GM12878 (cell line): ENCODE results near the gene KIAA1217. TPM values are rescaled to one million over a fixed set of nuclear protein-coding genes. Genes with fewer than 3 reads are reported as not detected.

Source experiments
- ATAC-seq: fragments of 200-7000 bp; cut with Tn5 transposase; 3 replicates; pipeline ENCODE4 v1.9.1; 2020; ENCODE audit warnings: mild to moderate bottlenecking, moderate library complexity
- BruUV-seq: library from RNA; stranded (reverse); fragments of 400-500 nt; replicated peaks from 2 replicates; lab custom pipeline; 2021; lab: Mats Ljungman, UMichigan
- CTCF ChIA-PET: fragments of 300-600 bp; sonication (Branson Sonifier 250); formaldehyde crosslinking; extraction: SDS; loops from one replicate; lab custom pipeline; 2021; ENCODE audit warnings: inconsistent platforms; lab: Yijun Ruan, JAX
- POLR2A ChIA-PET: fragments of 350-600 bp; formaldehyde crosslinking; extraction: SDS; loops from one replicate; lab custom pipeline; 2021; ENCODE audit warnings: inconsistent platforms; lab: Charles Lee
- RAD21 ChIA-PET: fragments of 300-600 bp; sonication (Branson Sonifier 250); formaldehyde crosslinking; loops from one replicate; lab custom pipeline; 2023; ENCODE audit warnings: antibody characterized with exemption; ENCODE audit not compliant: unreplicated experiment; lab: Charles Lee
- SMC1A ChIA-PET: fragments of 300-600 bp; sonication (Branson Sonifier 250); formaldehyde crosslinking; loops from one replicate; lab custom pipeline; 2023; ENCODE audit not compliant: unreplicated experiment, uncharacterized antibody; lab: Charles Lee
- DNase-seq: peaks from one replicate; pipeline ENCODE4 v3.0.0-alpha.2; 2011; ENCODE audit warnings: low read depth, low spot score
- FAIRE-seq: peaks from 3 replicates; lab custom pipeline; 2011; peaks lifted over from hg19 to GRCh38; lab: Jason Lieb, UNC
- H2AFZ ChIP-seq: 2 replicates; pipeline ENCODE4 v1.6.0; 2011; ENCODE audit warnings: low read depth, low read length, control low read depth; ENCODE audit not compliant: control insufficient read depth
- H3K27ac ChIP-seq: 2 replicates; pipeline ENCODE4 v1.5.1; 2011; ENCODE audit warnings: control low read depth; ENCODE audit not compliant: control insufficient read depth, insufficient read depth
- H3K27me3 ChIP-seq, 2 experiments: replicated peaks in 1 of 2; 2 replicates each; pipeline versions ENCODE4 v1.6.0 to v1.6.1; 2011; ENCODE audit warnings: low read length in 1 of 2; ENCODE audit not compliant: control insufficient read depth in 2 of 2, insufficient read depth in 2 of 2
- H3K36me3 ChIP-seq, 2 experiments: 2 replicates each; pipeline ENCODE4 v1.5.1; 2011; ENCODE audit warnings: low read length in 1 of 2; ENCODE audit not compliant: control insufficient read depth in 2 of 2, insufficient read depth in 2 of 2
- H3K4me1 ChIP-seq: 2 replicates; pipeline ENCODE4 v1.6.1; 2011; ENCODE audit warnings: mild to moderate bottlenecking, low read length, moderate library complexity, mixed read lengths; ENCODE audit not compliant: control insufficient read depth, insufficient read depth
- H3K4me2 ChIP-seq: 2 replicates; pipeline ENCODE4 v1.6.0; 2011; ENCODE audit warnings: control low read depth; ENCODE audit not compliant: control insufficient read depth, insufficient read depth
- H3K4me3 ChIP-seq: fragments of 200-600 bp; sonication (generic); 2 replicates; pipeline ENCODE4 v1.5.1; 2016
- H3K79me2 ChIP-seq: 2 replicates; pipeline ENCODE4 v1.6.0; 2011; ENCODE audit warnings: low read length; ENCODE audit not compliant: control insufficient read depth, insufficient read depth
- H3K9ac ChIP-seq: 2 replicates; pipeline ENCODE4 v1.8.0; 2011; ENCODE audit warnings: low read length, control low read depth, mixed read lengths; ENCODE audit not compliant: control insufficient read depth, insufficient read depth
- H3K9me3 ChIP-seq: replicated peaks from 3 replicates; pipeline ENCODE4 v1.5.1; 2011; ENCODE audit warnings: mild to moderate bottlenecking, low read length; ENCODE audit not compliant: control insufficient read depth, insufficient read depth
- H4K20me1 ChIP-seq: 2 replicates; pipeline ENCODE4 v1.6.0; 2011; ENCODE audit not compliant: control insufficient read depth, insufficient read depth
- HCFC1 ChIP-seq: fragments of 150-350 bp; IDR thresholded peaks from 2 replicates; pipeline ENCODE4 v1.6.1; 2014; ENCODE audit warnings: low read length
- JUND ChIP-seq: IDR thresholded peaks from 2 replicates; pipeline ENCODE4 v1.6.1; 2012; ENCODE audit warnings: low read depth, mild to moderate bottlenecking, low read length, improper control_type of control experiment, moderate library complexity
- RUNX3 ChIP-seq: IDR thresholded peaks from 2 replicates; pipeline ENCODE4 v1.6.1; 2012; ENCODE audit warnings: low read length, inconsistent platforms
- SMARCA5 ChIP-seq: fragments of 450-650 bp; IDR thresholded peaks from 2 replicates; pipeline ENCODE4 v1.6.1; 2017; ENCODE audit warnings: mild to moderate bottlenecking
- SUZ12 ChIP-seq: fragments of 200-600 bp; sonication (generic); IDR thresholded peaks from one replicate; pipeline ENCODE4 v1.6.1; 2018; ENCODE audit warnings: antibody characterized with exemption, mild to moderate bottlenecking; ENCODE audit not compliant: unreplicated experiment
- WGBS: methylation state at CpG from one replicate; pipeline ENCODE4 v1.1.6; 2016; ENCODE audit warnings: low lambda C conversion rate; ENCODE audit not compliant: insufficient replicate concordance, insufficient coverage; ENCODE audit errors: missing lambda C conversion rate; 5-methylcytosine and 5-hydroxymethylcytosine counted together
- in situ Hi-C: fragments of 300-500 bp; cut with MboI; formaldehyde crosslinking; loops from 9 replicates; pipeline ENCODE4 v1.14.3; 2018; ENCODE audit warnings: mixed read lengths
- intact Hi-C: fragments of 100-400 bp; cut with micrococcal nuclease; formaldehyde crosslinking; loops from one replicate; pipeline ENCODE4 v1.14.2; 2022; ENCODE audit not compliant: unreplicated experiment
- polyA plus RNA-seq, 11 experiments: library from polyadenylated mRNA; depleted of rRNA in 4 of 11; unstranded in 6 of 11; stranded (reverse) in 5 of 11; fragments of >200 nt; fragmentation: Nextera tagmentation in 4 of 11; fragmentation: Illumina TruSeq in 1 of 11; extraction: Ambion mirVana in 4 of 11; extraction: Trizol in 1 of 11; gene quantifications; 1 replicate in 1 of 11; 2 replicates in 10 of 11; pipeline versions ENCODE4 v1.2.1 to v1.2.3, GENCODE V29; 2011 to 2016; ENCODE audit warnings: inconsistent platforms in 2 of 11, missing spikeins in 2 of 11, low read depth in 1 of 11
- total RNA-seq, 4 experiments: library from RNA; depleted of rRNA in 3 of 4; stranded (reverse); fragments of >200 nt in 3 of 4; fragmentation: Illumina TruSeq in 1 of 4; extraction: Trizol in 1 of 4; gene quantifications; 2 replicates each; pipeline versions ENCODE4 v1.2.1 to v1.2.3, GENCODE V29; 2013 to 2021
- TF ChIP-seq, protein P1 (sequence below): fragments of 450-650 bp; formaldehyde crosslinking; IDR thresholded peaks from 2 replicates; pipeline ENCODE4 v1.4.0; 2020; ENCODE audit warnings: mild to moderate bottlenecking, moderate library complexity
- TF ChIP-seq, protein P2 (sequence below): fragments of 150-350 bp; IDR thresholded peaks from 2 replicates; pipeline ENCODE4 v1.6.1; 2014; ENCODE audit warnings: mild to moderate bottlenecking, low read depth, low read length

Gene KIAA1217
- total and polyA plus RNA-seq, 10 of the 15 experiments (the other 5 are each of a cell fraction or from before 2014, with no cell fraction given), result 0.57 to 3.8 (median 2.1) TPM

DNA sequence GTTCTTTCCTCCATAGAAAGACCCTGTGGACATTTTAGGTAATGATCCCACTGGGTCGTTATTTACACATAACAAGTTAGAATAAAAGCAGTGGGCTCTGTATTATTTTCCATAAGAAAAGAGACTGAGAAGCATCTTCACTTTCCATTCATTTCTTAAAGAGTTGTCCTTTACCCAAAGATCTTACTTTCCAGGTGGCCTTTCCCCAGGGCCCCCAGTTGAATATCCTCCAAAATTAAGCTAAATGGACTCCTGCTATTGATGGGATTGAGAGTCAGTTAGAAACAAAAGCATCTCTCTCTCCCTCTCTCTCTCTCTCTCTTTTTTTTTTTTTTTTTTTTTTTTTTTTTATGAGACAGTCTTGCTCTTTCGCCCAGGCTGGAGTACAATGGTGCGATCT lies 224.8 kb downstream of the KIAA1217 start (continued):
- TF ChIP-seq, protein P1, sequence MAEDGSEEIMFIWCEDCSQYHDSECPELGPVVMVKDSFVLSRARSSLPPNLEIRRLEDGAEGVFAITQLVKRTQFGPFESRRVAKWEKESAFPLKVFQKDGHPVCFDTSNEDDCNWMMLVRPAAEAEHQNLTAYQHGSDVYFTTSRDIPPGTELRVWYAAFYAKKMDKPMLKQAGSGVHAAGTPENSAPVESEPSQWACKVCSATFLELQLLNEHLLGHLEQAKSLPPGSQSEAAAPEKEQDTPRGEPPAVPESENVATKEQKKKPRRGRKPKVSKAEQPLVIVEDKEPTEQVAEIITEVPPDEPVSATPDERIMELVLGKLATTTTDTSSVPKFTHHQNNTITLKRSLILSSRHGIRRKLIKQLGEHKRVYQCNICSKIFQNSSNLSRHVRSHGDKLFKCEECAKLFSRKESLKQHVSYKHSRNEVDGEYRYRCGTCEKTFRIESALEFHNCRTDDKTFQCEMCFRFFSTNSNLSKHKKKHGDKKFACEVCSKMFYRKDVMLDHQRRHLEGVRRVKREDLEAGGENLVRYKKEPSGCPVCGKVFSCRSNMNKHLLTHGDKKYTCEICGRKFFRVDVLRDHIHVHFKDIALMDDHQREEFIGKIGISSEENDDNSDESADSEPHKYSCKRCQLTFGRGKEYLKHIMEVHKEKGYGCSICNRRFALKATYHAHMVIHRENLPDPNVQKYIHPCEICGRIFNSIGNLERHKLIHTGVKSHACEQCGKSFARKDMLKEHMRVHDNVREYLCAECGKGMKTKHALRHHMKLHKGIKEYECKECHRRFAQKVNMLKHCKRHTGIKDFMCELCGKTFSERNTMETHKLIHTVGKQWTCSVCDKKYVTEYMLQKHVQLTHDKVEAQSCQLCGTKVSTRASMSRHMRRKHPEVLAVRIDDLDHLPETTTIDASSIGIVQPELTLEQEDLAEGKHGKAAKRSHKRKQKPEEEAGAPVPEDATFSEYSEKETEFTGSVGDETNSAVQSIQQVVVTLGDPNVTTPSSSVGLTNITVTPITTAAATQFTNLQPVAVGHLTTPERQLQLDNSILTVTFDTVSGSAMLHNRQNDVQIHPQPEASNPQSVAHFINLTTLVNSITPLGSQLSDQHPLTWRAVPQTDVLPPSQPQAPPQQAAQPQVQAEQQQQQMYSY (CRISPR knock-in tag), result no peak
- no peak for TF ChIP-seq RUNX3
- no peak for TF ChIP-seq HCFC1
- TF ChIP-seq SUZ12, result no peak
- no peak for TF ChIP-seq JUND
- TF ChIP-seq SMARCA5, result no peak

DNA sequence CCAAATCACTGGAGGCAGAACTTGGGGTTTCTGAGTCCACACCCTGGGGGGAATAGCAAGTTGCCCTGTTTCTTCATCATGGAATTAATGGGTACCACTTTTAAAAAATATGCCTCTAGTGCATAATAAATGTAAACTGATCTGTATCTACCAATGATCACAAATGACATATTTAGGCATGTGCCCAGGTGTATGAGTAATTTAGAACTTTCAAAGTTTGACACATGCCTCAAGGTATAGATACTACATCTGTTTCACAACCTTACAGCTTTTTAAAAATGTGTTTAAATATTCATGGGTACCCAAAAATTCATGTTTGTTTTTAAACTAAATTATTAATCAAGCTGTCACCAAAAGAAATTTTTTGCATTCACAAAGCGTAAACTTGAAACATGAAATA lies 226.0 kb downstream of the KIAA1217 start:
- POLR2A ChIA-PET, result no interaction called here
- WGBS, result 94% methylated on average over 1 of the region's 1 CpG

More for the DNA sequence above, 226.0 kb downstream of the KIAA1217 start:
- Histone ChIP-seq H2AFZ (no peak overlapping the region), H3K9ac (no peak overlapping the region), H3K27ac (no peak overlapping the region), H3K9me3 (no peaks in the 10 kb centered on the region), H3K27me3 (no peaks in the 10 kb centered on the region), H3K79me2 (no peaks in the 10 kb centered on the region), H3K4me2 (no peak overlapping the region), H3K36me3 (no peaks in the 10 kb centered on the region), H3K4me3 (no peak overlapping the region), H3K4me1 (no peaks in the 10 kb centered on the region), H4K20me1 (no peaks in the 10 kb centered on the region)
- FAIRE-seq (no peak), DNase-seq (no peak), ATAC-seq (peak; percentile 36; the same call in 1 of the 3 replicates)
- in situ Hi-C loops (no loop called here), intact Hi-C loops (no loop called here)
- ChIA-PET SMC1A (interaction anchor here (1.0 to 2.0 kb wide), 2 partner anchors 15 to 82 kb away, joined by 3 to 4 read pairs; no protein-coding TSS in a partner anchor), CTCF (interaction anchor here (0.6 to 1.0 kb wide), 3 partner anchors 9 to 1275 kb away, joined by 3 to 6 read pairs (median 4); no protein-coding TSS in a partner anchor), RAD21 (no interaction called here)
- BruUV-seq, result no TSS peak
- TF ChIP-seq, protein P2, sequence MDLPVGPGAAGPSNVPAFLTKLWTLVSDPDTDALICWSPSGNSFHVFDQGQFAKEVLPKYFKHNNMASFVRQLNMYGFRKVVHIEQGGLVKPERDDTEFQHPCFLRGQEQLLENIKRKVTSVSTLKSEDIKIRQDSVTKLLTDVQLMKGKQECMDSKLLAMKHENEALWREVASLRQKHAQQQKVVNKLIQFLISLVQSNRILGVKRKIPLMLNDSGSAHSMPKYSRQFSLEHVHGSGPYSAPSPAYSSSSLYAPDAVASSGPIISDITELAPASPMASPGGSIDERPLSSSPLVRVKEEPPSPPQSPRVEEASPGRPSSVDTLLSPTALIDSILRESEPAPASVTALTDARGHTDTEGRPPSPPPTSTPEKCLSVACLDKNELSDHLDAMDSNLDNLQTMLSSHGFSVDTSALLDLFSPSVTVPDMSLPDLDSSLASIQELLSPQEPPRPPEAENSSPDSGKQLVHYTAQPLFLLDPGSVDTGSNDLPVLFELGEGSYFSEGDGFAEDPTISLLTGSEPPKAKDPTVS, result no peak
